Stimulated activated CD8-positive, alpha-beta memory T cell treated with anti-CD3 and anti-CD28 coated beads, Interleukin-12 subunit alpha, Interleukin-12 subunit beta, amount 100 ng/mL, for 4 hours (primary cell): ENCODE measurements around the gene EEFSEC.

Experiments used
- DNase-seq: peaks from one replicate; pipeline ENCODE4 v3.0.0-alpha.2; 2020; ENCODE audit warnings: low read depth

The EEFSEC gene

DNA sequence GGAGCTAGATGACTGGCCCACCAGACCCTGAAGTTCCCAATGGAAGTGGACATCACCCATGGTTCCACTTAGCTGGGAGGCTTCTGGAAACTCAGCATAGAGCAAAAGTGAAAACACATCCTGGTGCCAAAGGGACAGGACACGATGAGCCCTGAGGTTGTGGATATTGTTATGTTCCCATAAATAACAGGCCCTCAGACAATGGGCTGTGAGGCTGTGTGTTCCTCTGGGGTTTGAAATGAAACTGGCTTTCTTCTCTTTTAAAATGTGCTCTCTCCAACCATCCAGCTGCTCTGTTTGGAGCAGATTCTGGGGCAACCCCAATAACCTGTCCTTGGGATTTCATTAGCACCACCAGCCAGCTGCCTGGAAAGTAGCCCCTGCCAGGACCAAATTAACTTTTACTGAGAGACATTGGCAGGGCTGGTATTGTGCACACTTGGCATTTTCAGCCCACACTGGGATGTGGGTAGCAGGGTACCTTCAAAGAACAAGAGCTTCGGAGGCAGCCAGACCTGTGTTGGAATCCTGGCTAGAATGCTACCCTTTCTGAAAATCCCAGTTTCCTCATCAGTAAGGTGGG is 215.9 kb downstream of the EEFSEC start:
- DNase-seq = no peak

DNA sequence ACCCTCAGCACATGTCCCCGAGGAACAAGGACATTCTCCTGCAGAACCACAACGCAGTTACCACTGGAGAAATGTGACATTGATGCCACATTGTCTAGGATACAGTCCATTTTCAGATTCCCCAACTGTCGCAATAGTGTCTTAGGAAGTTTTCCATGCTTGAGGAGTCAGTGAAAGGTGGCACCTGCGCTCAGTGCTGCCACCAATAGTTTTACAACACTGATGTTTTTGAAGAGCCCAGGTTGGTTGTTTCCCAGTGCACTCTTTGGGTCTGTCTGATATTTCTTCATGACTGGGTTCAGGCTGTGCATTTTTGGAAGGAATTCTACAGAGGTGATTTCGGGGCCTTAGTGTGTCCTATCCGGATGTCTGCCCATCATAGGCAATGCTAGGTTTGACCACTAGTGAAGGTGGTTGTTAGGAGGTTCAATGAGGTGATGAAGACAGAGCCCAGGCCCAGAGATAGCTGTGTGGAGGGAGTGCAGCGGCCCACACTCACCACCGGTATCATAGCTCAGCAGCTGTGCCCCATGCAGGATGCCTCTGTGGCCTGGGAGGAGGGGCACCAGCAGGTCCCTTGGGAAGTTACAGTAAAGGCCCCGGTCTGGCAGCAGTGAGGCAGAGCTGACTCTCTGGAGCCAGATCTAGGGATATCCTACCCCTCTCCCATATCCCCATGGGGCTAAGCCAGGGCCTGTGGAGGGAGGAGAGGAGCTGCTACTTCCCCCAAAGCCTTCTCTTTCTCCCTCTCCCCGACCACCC is 216.8 kb downstream of the EEFSEC start:
- no peak for DNase-seq

DNA sequence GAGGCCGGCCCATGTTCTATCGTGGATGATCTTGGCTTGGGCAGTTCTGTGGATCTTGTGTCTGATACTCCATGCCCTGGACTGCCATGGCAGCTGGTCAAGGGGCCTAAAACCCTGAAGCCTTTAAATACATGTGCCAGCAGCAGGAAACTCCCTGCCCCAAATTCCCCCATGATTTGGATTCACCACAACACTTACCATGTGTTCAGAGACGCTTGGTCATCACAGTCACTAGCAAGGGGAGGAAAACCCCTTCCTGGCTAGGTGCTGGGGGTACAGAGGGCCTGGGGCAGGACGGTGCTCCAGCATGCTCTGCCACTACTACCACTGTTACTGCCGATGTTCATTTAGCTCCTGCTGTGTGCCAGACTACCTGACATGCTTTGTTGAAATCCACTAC is 219.0 kb downstream of the EEFSEC start:
- DNase-seq = no peak

DNA sequence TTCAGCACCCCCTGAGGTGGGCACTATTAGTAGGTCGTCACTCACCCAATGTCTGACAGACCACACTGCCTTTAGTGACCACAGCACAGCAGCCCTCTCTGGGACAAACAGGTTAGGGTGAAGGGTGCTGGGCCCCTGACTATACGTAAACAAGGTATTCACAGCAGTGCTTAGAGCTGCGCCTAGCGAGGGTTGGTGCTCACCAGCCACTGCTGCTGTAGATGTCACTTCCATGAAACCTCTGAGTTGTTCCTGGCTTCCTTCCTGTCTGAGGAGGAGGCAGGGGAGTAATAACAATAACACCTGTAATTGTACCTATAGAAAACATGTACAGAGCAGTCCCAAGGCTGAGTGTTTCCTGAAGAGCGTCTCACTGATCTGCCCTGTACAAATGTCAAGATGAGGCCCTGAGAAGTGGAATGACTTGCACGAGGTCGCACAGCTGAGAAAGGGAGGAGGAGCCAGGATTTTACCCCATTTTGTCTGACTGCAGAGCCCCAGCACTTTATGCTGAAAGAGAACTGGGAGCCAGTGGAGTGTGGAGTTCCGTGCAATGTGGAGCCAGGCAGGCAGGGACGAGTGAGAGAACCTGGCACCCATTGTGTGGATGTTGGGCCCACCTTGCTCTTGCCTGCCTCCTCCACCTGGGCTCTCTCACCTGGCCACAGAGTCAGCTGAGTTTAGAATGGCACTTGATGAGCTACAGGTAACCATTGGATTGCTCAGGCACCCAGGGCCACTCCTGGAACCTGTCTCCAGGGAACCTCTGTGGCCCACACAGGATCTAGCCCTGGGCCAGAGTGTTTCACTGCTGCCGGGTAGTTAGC is 219.6 kb downstream of the EEFSEC start:
- no peak for DNase-seq

DNA sequence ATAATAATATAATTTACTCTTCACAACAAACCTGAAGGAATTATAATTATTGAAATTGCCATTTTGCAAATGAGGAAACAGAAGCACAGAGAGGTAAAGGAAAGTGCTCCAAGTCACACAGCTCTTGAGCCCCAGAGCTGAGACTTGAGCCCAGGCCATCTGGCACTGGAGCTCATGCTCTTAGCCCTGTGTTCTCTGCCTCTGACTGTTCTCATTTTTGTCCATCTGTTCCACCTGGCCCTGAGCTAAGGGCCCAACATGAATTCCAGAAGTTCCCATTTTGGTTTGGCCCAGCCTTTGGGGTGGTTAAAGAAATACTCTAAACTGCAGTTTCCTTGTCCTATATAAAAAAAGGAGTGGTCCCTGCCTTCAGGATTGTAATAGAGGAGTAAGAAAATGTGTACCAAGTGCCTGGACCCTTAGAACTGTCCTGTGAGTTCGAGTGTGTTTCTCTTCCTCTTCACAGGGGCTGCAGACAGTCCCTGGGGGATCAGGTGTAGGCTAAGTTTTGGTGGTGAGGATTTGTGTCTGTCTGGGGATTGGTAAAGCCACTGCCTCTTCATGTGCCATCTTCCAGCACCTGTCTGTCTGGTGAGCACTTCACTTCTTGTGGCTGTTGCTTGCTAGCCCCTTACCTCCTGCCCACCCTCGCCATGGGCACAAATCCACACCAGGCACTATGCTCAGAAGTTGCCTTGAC is 221.6 kb downstream of the EEFSEC start:
- no peak for DNase-seq

DNA sequence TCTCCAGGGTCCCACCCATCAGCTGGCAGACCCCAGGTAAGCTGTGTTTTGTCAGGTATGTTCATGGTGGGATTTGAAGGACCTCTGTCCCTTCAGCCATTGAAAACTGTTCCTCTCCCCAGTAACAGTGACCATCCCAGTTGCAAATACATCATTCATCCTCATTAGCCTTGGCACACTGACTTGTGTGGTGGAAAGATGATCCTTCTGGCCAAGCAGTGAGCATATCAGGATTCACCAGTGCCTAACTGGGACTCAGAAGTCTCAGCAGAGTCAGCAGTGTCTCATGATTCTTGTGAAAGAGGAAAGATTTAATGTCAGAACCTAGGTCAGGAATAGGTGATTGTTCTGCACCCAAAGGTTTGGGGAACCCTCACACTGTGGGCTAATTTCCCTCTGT is 223.2 kb downstream of the EEFSEC start:
- DNase-seq = no peak

DNA sequence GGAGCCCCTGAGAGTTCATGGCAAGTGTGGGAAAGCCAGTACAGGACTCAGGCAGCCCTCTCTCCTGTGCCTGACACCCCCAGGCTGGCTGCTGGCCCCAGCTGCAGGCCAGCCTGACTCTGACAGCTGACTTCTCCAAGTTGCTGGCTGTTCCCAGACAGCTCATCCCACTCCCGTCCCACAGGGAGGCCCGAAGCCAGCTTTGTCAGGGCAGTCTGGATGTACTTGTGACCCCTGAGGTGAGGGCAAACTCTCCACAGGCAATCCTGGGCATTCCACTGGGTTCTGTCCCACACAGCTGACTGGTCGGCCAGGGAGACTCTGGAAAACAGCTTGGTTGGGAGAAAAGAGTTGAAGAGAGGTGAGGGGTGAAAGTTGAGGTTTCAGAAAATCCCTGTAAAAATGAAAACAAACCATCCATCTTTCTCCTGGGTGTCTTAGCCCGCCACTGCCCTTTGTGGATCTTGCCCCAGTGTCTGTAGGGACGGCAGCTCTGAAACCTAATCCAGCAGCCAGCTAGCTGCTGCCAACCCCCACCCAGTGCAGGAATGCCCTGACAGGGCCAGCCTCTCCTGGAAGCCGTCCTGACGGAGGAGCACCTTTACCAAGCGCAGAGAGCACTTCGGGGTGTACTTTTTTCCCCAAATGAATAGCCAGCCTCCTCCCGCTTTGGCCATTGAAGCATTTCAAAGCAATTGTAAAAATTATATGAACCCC is 225.5 kb downstream of the EEFSEC start:
- DNase-seq = no peak

DNA sequence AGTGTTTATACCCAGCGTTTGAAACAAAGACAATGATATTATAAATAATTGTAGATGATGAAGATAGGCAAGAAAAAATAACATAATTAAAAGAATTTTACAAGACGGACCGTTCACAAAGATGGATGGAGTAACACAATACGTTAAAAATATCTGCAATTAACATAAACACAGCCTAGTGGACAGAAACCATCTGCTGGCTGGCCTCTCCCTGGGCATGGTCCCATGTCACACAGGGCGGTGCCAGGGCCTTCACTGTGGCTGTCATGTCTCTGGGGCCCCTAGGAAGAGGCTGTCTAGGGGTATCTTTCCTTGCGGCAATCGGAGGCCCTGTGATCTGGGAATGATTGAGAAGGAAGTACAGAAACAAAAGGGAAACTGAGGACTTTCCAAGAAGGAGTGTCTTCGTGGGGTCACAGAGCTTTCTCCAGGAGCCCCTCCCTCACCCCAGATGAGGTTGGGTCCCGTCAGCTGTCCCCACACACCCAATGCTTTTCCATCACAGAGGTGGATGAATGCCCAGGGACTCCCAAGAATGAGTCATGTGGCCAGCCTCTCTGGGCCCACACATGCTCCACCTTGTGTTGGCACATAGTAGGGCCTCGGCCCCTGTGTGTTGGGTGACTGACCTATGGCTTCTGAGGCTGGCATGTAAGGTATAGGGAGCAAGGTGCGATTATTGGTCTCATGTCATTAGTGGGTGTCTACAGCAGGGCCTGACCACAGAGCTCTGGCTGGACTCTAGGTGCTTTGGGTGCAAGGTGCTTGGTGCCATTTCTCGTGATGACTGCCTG is 226.3 kb downstream of the EEFSEC start:
- no peak for DNase-seq

DNA sequence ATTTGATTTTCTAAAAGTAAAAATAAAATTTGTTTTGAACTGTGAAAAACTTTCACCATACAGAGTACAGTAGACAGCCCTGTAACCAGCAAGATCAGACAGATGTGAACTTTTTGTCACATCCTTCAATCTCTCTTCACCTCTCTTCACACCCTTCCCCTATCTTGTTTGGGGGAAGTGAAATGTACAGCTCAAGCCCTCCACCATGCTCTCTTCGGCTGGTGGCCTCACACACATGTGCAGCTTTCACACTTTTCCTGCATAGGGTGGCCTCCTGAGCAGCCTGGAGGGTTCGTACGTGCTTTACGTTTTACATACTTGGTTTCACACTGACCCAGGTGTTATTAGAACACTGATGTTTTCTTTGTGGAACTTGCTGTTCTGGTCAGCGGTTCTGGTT is 227.0 kb downstream of the EEFSEC start:
- DNase-seq = no peak

DNA sequence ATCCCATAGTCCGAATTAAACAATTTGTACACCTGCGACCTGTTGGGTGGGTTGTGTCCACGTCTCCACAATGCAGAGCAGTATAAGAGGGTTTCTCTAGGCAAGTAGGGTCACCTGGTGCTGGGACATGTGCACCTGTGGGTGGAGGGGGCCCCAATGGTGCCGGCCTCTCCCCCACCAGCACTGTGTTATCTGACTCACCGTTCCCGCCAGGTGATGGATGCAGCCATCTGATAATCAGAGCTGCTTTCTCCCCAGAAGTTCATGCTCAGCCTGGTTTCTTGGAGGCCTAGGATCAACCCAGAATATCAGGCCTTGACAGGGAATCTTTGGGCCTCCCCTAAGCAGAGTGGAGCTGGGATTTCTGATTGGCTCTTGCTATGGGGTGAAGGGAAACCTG is 227.4 kb downstream of the EEFSEC start:
- no peak for DNase-seq

DNA sequence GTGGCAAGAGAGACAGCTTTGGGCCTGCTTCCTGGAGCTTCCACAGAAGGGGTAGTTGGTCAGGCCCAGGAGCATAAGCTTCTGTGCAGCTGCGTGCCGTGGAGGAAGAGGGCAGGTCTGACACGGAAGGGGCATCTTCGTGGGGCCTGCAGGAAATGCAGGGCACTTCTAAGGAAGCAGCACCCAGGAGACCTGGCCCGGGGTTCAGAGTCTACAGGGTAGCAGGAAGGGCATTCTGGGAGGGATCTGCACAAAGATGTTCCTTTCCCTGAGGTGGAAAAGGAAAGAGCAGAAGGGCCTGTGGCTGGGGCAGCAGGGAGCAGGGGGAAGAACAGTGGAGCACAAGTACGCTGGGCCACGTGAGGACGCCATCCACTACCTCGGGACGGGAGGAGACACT is 228.3 kb downstream of the EEFSEC start:
- DNase-seq = no peak

DNA sequence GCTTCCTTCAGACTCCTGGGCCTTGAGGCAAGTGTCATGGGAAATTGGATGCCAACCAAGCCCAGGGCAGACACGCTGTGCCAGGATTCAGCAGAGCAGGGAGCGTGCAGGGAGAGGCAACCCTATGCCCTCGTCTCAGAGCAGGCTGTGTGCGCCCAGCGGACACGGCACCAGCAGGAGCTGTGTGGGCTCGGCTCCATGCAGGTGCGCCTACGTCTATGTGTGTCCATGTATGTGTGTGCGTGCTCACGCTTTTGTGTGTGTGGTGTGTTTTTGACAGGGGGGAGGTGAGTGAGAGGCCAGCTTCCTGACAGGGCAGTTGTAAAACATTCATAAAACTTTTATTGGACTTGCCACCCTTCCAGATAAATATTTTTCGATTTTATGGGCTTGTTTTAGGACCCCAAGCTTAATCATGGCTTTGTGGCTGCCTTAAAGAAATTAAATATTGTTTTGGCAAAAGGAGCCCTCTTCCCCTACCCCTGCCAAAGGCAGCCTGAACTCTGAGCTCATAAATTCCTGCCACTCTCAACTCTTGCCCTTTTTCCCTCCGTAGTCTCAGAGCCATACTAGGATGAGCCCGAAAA is 229.0 kb downstream of the EEFSEC start:
- DNase-seq = no peak

DNA sequence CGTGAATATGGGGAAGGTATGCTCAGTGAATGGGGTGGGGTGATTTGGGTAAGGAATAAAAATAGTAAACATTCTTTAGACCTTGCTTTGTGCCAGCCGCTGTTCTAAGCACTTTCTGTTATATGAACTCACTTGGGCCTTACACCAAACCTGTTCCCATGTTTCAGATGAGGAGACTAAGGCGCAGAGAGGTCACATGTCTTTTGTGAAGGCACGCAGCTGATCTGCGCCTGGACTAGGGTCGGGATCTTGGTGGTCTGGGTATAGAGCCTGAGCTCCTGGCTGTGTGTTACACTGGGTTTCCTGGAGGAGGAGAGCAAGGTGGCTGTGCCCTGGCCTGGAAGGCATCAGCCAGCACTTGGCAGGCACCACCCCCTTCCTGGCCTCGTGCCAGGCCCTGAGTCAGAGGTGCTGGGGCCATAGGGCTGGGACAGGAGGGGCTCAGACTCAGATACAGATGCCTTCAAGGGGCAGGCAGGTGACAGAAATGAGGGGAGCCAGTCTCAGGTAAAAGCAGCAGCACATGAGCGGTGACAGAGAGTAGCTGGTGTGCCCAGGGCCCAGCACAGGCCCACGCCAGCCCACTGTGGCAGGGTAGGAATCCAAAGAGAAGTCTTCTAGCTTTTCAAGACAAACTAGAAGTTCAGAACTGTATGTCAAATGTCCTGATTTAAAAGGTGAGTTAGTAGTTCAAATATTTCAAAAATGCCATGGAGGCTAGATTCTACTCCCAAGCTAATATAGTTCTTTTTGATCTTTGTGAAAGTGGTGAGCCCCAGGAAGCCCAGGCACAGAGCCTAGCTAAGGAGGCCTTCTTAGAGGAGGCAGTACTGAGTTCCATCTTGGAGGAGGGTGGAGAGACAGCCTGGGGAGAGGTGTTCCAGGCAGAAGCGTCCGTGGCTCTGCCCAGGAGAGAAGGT is 230.3 kb downstream of the EEFSEC start:
- peak; percentile 52 for DNase-seq

DNA sequence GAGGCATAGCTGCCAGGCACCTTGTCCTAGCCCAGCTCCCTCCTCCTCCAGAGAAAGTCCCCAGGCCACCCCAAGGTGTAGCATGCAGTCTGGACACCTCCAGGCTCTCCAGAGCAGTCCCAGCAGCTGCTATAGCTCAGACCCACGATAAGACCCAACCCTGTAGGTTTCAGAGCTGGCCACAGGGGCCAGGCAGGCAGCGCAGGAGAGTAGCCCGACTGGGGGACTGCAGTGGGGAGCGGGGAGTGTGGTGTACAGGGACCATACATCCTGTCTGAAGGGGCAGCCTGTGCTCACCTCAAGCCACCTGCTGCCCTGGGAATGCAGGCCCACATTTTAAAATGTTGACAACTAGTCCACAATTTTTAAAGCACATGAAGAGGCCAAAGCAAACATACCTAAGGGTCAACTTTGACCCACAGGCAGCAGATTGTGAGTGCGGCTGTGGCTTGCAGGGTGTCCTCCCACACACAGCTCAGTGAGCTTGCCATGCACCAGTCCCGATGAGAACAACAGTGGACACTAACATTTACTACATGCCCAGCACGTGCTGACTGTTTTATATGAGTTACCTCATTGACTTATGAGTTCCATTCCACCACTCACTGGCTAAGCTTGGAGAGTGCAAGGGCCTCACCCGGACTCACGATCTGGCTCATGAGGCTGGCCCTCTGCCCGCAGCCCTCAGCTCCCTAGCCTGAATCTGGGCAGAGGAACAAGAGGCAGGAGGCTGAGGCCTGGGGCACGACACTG is 232.0 kb downstream of the EEFSEC start:
- DNase-seq = no peak

DNA sequence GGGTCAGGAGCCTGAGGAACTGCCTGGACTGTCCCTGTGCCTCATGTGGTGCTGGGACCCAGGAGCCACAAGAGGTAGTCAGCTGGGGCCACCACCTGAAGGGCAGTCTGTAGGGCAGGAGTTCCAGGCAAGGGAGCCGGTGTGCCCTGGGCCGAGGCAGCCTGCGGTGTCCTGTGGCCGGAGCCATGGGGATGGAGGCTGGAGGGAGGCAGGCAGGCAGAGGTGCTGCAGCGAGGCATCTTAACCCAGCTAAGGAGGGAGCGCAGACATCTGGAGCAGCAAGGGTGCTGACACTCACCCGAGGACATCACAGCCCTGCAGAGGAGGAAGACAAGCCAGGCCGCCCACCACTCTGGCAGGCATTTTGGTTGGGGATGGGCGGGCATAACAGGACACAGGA is 235.7 kb downstream of the EEFSEC start:
- no peak for DNase-seq

DNA sequence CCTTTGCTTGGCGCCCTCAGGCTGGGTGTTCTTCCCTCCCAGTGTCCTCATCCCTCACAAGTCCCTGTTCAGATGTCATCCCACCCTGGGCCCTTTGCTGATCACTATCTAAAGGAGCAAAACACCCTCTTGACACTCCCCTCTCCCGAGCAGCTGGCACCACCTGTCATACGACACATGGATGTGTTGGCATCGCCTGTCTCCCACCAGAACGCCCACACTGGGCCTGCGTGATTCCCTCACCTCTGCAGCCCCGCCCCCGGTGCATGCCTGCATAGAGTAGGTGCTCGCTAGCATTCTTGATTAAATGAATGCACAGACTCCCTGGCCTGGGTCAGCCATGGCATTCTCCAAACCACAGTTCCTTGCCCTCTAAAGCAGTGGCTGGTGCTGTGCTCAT is 237.6 kb downstream of the EEFSEC start:
- no peak for DNase-seq

DNA sequence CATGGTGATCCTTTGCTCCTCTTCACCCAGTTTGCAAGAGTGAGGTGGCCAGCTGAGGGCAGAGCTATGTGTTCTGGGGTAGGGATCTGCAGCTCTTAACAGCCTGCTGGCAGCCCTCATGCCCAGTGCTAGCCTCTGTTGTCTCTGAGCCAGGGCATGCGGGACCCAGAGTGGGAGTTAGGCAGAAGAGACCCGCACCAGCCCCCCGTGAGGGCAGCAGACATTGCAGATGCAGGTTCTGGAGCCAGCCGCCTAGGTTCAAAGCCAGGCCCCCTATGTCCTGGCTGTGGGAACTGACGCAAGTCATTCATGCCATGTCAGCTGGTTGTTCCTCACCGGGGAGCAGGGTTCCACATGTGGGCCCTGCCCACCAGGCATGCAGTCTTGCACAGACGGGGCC is 238.7 kb downstream of the EEFSEC start:
- DNase-seq = no peak

DNA sequence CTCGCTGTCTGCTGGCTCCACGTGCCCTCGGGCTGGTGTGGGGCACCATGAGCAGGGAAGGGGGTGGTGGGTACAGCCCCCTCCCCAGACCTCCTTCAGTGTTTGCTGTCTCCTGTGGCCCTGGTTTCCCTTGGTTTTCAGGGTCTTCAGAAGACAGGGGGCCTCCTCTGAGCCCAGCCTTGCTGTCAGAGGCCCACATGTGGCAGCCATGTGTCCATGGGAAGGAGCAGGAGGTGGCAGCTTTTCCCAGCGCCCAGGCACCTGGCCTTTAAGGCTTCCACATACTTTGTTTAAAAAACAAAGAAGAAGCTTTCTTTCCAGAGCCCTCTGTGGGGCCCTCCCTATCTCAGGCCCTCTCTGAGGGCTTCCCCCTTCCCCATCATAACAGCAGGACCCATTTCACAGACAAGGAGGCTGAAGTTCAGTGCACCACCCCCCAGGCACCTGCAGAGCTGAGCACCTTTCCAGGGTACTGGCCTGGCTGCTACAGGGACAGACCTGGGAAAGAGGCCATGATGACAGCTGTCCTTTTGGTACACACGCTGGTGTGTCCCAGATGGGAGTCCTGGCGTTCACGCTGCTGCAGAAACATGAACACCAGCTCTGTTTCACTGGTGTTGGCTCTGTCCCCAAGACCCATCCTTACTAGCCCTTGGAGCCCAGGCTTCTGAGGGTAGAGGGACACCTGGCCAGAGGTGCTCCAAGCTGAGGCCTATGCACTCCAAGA is 239.7 kb downstream of the EEFSEC start:
- no peak for DNase-seq
